Loucy (cell line): ENCODE measurements around the gene PAK4.

Experiments
- CTCF ChIP-seq: fragments of 200-600 bp; sonication (generic); conservative IDR thresholded peaks from 2 replicates; pipeline ENCODE4 v1.5.1; 2014; ENCODE audit warnings: mild to moderate bottlenecking, antibody characterized with exemption, low read length
- EZH2phosphoT487 ChIP-seq: fragments of 200-600 bp; IDR thresholded peaks from 2 replicates; pipeline ENCODE4 v1.6.1; 2018; ENCODE audit warnings: antibody characterized with exemption, mild to moderate bottlenecking, moderate library complexity, borderline replicate concordance

DNA sequence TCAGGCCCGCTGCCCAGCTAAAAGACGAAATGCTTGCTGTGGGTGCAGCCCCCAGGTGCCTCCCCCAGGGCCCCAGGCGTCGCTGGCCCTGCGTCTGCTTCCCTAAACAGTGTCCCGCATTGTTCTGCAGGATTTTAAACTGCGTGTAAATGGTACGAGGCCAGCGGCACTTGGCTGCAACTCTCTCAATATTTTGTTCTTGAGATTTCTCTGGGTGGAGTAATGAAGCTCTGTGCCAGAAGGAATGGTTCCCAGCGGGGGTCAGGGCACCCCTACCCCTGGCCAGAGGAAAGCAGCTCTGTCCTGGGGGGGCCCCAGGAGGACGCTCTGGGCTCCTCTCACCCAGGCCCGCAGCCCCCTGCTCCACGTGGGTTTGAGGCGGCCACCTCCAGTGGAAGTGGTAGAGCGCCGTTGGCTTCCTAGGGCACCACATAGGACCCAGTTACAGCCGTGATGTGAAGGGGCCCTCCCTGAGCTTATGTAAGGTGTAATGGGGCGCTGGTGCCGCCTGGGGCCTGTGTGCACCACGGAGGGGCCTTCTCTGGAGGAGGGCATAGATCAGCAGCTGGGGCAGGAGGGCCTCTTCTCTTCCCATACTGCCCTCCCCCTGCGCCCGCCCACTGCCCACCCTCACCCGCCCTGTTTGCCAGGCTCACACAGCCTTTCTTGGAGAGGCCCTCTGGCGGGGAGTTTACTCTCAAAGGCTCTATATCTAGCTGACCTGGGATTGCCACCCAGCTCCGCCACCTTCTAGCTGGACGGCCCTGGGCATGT lies 19.8 kb downstream of the PAK4 start:
- no peak for TF ChIP-seq CTCF
- TF ChIP-seq EZH2phosphoT487 = no peak
